Psoas muscle (tissue), 8 donors: Measurements from ENCODE around the gene MRM2. TPM values are rescaled to one million over a fixed set of nuclear protein-coding genes. Genes with fewer than 3 reads are reported as not detected.
A peak's percentile ranks its signal among the peaks of the same experiment; 100 is the strongest.

Source experiments
- ATAC-seq, 4 donors: fragments of 200-7000 bp; cut with Tn5 transposase; one replicate each; pipeline ENCODE4 v1.9.1; 2020; ENCODE audit warnings: moderate library complexity in 3 of 4, mild to moderate bottlenecking in 2 of 4
- DNase-seq, 2 donors: peaks; one replicate each; pipeline ENCODE4 v3.0.0-alpha.2; 2020
- H3K27ac ChIP-seq: fragments of 200-600 bp; one replicate; pipeline ENCODE4 v1.8.0; 2022
- H3K27me3 ChIP-seq, 3 donors: fragments of 200-600 bp in 1 of 3; one replicate each; pipeline versions ENCODE4 v1.6.1 to v1.8.0; 2013 to 2022; ENCODE audit warnings: low read length in 2 of 3, mild to moderate bottlenecking in 2 of 3, moderate library complexity in 1 of 3; ENCODE audit not compliant: insufficient read depth in 3 of 3
- H3K36me3 ChIP-seq, 2 donors: fragments of 200-600 bp in 1 of 2; one replicate each; pipeline versions ENCODE4 v1.6.1 to v1.8.0; 2013 to 2022; ENCODE audit warnings: low read depth in 1 of 2, mild to moderate bottlenecking in 1 of 2, moderate library complexity in 1 of 2; ENCODE audit not compliant: insufficient read depth in 1 of 2
- H3K4me1 ChIP-seq: fragments of 200-600 bp; one replicate; pipeline ENCODE4 v1.8.0; 2022
- H3K4me3 ChIP-seq: fragments of 200-600 bp; one replicate; pipeline ENCODE4 v1.8.0; 2022; ENCODE audit warnings: mild to moderate bottlenecking
- H3K9me3 ChIP-seq: fragments of 200-600 bp; one replicate; pipeline ENCODE4 v1.8.0; 2022
- CTCF ChIP-seq: fragments of 200-600 bp; IDR thresholded peaks from one replicate; pipeline ENCODE4 v1.8.0; 2022; ENCODE audit warnings: antibody characterized with exemption
- WGBS, 3 donors: extraction: QIAGEN DNeasy Blood & Tissue Kit; methylation state at CpG; one replicate each; pipeline versions ENCODE4 v1.1.6 to v1.1.7; 2013; 5-methylcytosine and 5-hydroxymethylcytosine counted together
- intact Hi-C, 2 donors: fragments of 100-400 bp; cut with DNase I; formaldehyde crosslinking; loops; one replicate each; pipeline versions ENCODE4 v1.11.0 to v1.14.2; 2022
- polyA plus RNA-seq, 3 donors: library from polyadenylated mRNA; stranded (reverse); fragments of 200-250 nt; gene quantifications; one replicate each; pipeline ENCODE4 v1.2.3, GENCODE V29; 2013
- total RNA-seq, 4 donors: library from RNA; stranded (reverse); fragmentation: NEBNext Ultra II Directional in 2 of 4; extraction: Animal tissue kit (Norgen Biotek cat#: 25700) in 2 of 4; gene quantifications; one replicate each; pipeline versions ENCODE4 v1.2.1 to v1.2.4, GENCODE V29; 2021 to 2023
- donor health status: healthy with polysubstance abuse.
- donor health status: DM: no; HTN: no; CAD: no; lungs with moderate emphysema.
- donor health status: Bipolar disorder and iron deficiency.
- donor health status: healthy.
- donor health status: DM: yes; HTN: yes; CAD: no.
- donor health status: DM: no; HTN: no; CAD: no.
- donor health status: DM: no; HTN: no; CAD: no.
- donor health status: DM: yes; HTN: yes; CAD: no.

MRM2 gene
- total and polyA plus RNA-seq, 7 donors: 15.9 to 53.0 (median 21.6) TPM

- Histone ChIP-seq H3K9me3 (no peaks in the 10 kb centered on the region), H3K4me1 (no peaks in the 10 kb centered on the region), H3K36me3 (peaks cover 2 to 23% of the 10 kb centered on the region in 2 donors), H3K4me3 (no peak overlapping the region), H3K27ac (no peak overlapping the region), H3K27me3 (no peaks in the 10 kb centered on the region)
- ATAC-seq: no peak
- DNase-seq: no peak
- no peak for TF ChIP-seq CTCF
- WGBS, 3 donors: 92 to 97% (median 95%) methylated on average over 23 to 32 of the region's 32 CpGs
- intact Hi-C loops: no loop called here
These were observed 11.7 kb upstream of the MRM2 start for GRCh38 chr7:2253525-2254244.

DNA sequence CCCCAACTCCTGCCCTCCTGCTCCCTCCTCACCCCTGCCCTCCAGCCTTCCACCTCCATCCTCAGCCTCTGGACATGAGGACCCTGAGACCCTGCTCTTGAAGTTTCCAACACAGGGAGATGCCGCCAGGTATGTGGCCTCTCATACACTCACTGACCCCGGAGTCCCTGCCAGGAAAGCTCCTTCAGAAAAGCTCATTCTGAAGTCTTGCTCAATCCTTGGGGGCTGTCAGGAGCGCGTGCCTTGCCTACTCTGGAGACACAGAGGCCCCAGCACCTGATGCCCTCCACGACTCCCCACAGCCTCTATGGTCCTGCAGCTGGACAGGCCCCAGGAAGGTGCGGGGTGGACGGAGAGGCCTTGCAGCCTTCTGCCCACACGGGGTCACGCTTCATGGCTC, 11.0 kb upstream of the MRM2 start:
- H3K9me3 ChIP-seq: no peaks in the 10 kb centered on the region
- intact Hi-C loops: no loop called here
- ATAC-seq: no peak
- H3K36me3 ChIP-seq: peaks cover 2 to 23% of the 10 kb centered on the region in 2 donors
- H3K4me1 ChIP-seq: no peaks in the 10 kb centered on the region
- TF ChIP-seq CTCF: no peak
- 94 to 96% (median 96%) methylated on average over 9 of the region's 9 CpGs for WGBS, 3 donors
- no peak overlapping the region for H3K4me3 ChIP-seq
- no peak for DNase-seq
- H3K27me3 ChIP-seq: no peaks in the 10 kb centered on the region
- H3K27ac ChIP-seq: no peak overlapping the region

- no peak for TF ChIP-seq CTCF
- Histone ChIP-seq H3K4me1 (no peaks in the 10 kb centered on the region), H3K4me3 (no peak overlapping the region), H3K9me3 (no peaks in the 10 kb centered on the region), H3K27ac (no peak overlapping the region), H3K36me3 (peaks cover 0 to 20% of the 10 kb centered on the region in 2 donors), H3K27me3 (no peaks in the 10 kb centered on the region)
- intact Hi-C loops: no loop called here
- ATAC-seq (peak in 1 of 4 donors; percentile 20), DNase-seq (no peak)
- WGBS, 3 donors: 49 to 58% (median 57%) methylated on average over 23 to 24 of the region's 24 CpGs
These were observed 10.1 kb upstream of the MRM2 start for GRCh38 chr7:2251841-2252771.

- no peak for ATAC-seq
- H3K36me3 ChIP-seq: peaks cover 0 to 13% of the 10 kb centered on the region in 2 donors
- 56 to 62% (median 57%) methylated on average over 10 of the region's 10 CpGs for WGBS, 3 donors
- no peaks in the 10 kb centered on the region for H3K27me3 ChIP-seq
- no peak for DNase-seq
- no peaks in the 10 kb centered on the region for H3K9me3 ChIP-seq
- intact Hi-C loops: no loop called here
- H3K27ac ChIP-seq: no peak overlapping the region
- no peak for TF ChIP-seq CTCF
- no peaks in the 10 kb centered on the region for H3K4me1 ChIP-seq
- no peak overlapping the region for H3K4me3 ChIP-seq
These were observed 9.4 kb upstream of the MRM2 start for GRCh38 chr7:2251381-2251780.
